Epithelial cell of esophagus (primary cell): ENCODE data around the gene CNNM3.

Experiments used
- DNase-seq: peaks from one replicate; pipeline ENCODE4 v3.0.0; 2010; ENCODE audit warnings: low read depth
- H3K4me3 ChIP-seq: 2 replicates; pipeline ENCODE4 v1.5.1; 2011; ENCODE audit warnings: mild to moderate bottlenecking, low read length, control low read depth
- CTCF ChIP-seq: IDR thresholded peaks from 2 replicates; pipeline ENCODE4 v1.5.1; 2011; ENCODE audit warnings: low read depth, mild to moderate bottlenecking, low read length, control low read depth, inconsistent platforms; ENCODE audit not compliant: insufficient read depth; ENCODE audit errors: missing control alignments

The CNNM3 gene

GRCh38 chr2:96877042-96877451, 61.0 kb downstream of the CNNM3 start:
- no peak for TF ChIP-seq CTCF
- H3K4me3 ChIP-seq, result no peak overlapping the region
- DNase-seq, result no peak

GRCh38 chr2:96877631-96878092, 61.6 kb downstream of the CNNM3 start:
- H3K4me3 ChIP-seq, result no peak overlapping the region
- DNase-seq, result no peak

GRCh38 chr2:96878171-96878570, 62.1 kb downstream of the CNNM3 start:
- TF ChIP-seq CTCF, result no peak
- H3K4me3 ChIP-seq, result no peak overlapping the region
- DNase-seq, result no peak

More at GRCh38 chr2:96877631-96878092, 61.6 kb downstream of the CNNM3 start:
- TF ChIP-seq CTCF, result no peak

- DNase-seq, result no peak
- no peak overlapping the region for H3K4me3 ChIP-seq
- TF ChIP-seq CTCF, result no peak
Observed at GRCh38 chr2:96878796-96879544, 62.9 kb downstream of the CNNM3 start.

- no peak for TF ChIP-seq CTCF
- DNase-seq, result no peak
- no peak overlapping the region for H3K4me3 ChIP-seq
Observed at GRCh38 chr2:96879545-96880040, 63.5 kb downstream of the CNNM3 start.

- no peak for TF ChIP-seq CTCF
- DNase-seq, result no peak
- no peak overlapping the region for H3K4me3 ChIP-seq
Observed at GRCh38 chr2:96880891-96881273, 64.8 kb downstream of the CNNM3 start.
